Muscle layer of colon (tissue), 2 donors: ENCODE data around the gene UBTD1.
"Not testable (repeated sequence)": the region's sequence is repeated elsewhere in the genome, so short reads cannot be mapped to it uniquely, and the experiment has no call there.

Experiments
- H3K27ac ChIP-seq: one replicate; pipeline ENCODE4 v1.7.0; 2013; ENCODE audit warnings: low read depth, mild to moderate bottlenecking, low read length, moderate library complexity
- H3K27me3 ChIP-seq, 2 donors: one replicate each; pipeline ENCODE4 v1.7.0; 2013; ENCODE audit warnings: low read length in 2 of 2, mild to moderate bottlenecking in 2 of 2; ENCODE audit not compliant: insufficient read depth in 2 of 2, control insufficient read depth in 1 of 2
- H3K36me3 ChIP-seq: one replicate; pipeline ENCODE4 v1.7.0; 2013; ENCODE audit warnings: mild to moderate bottlenecking, low read length; ENCODE audit not compliant: insufficient read depth
- H3K4me1 ChIP-seq: one replicate; pipeline ENCODE4 v1.7.0; 2013; ENCODE audit warnings: mild to moderate bottlenecking, low read length; ENCODE audit not compliant: insufficient read depth
- H3K4me3 ChIP-seq, 2 donors: one replicate each; pipeline ENCODE4 v1.7.0; 2013; ENCODE audit warnings: low read length in 2 of 2, low read depth in 1 of 2, mild to moderate bottlenecking in 1 of 2, moderate library complexity in 1 of 2
- H3K9ac ChIP-seq: one replicate; pipeline ENCODE4 v1.7.0; 2013; ENCODE audit warnings: low read length
- H3K9me3 ChIP-seq: one replicate; pipeline ENCODE4 v1.7.0; 2013; ENCODE audit warnings: mild to moderate bottlenecking, low read length
- donor health status: abdominal sarcoma.
- donor health status: Adenocarcinoma of cecum.

UBTD1 gene

DNA sequence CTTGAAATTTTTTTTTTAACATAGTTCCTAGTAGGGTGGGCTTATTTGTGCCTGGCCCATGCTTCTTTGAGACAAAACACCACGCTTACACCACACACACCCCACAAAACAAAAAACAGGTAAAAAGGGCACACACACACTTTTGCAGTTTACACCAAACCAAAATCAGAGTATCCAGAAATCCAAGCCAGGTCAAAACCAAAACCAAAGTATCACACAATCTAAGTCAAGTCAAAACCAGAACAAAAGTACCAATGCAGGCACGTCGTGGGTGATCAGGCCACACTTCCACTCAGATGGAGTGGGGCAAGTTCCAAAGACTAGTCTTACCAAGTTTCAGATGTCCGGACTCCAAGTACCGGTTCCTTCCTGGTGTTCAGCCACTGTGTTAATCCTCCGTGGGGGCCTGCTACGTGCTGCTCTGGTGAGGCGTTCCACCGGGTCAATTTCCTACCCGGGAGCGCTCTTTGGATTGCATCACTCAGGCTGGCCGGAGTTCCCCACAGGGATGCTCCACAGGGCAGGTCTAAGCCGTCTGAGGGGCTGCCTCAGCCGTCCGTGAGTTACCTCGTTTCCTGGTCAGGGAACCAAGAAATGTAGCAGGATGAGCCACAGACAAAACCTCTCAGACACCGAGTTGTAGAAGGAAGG, 62.1 kb downstream of the UBTD1 start:
- not testable (repeated sequence) for H3K36me3 ChIP-seq, H3K9ac ChIP-seq, H3K27ac ChIP-seq, H3K27me3 ChIP-seq, H3K9me3 ChIP-seq, H3K4me1 ChIP-seq, H3K4me3 ChIP-seq

GRCh38 chr10:97561386-97562077, 62.8 kb downstream of the UBTD1 start:
- not testable (repeated sequence) for H3K36me3 ChIP-seq, H3K27me3 ChIP-seq, H3K4me3 ChIP-seq, H3K9me3 ChIP-seq, H3K27ac ChIP-seq, H3K9ac ChIP-seq, H3K4me1 ChIP-seq

- H3K9ac ChIP-seq, H3K4me1 ChIP-seq, H3K4me3 ChIP-seq, H3K27me3 ChIP-seq, H3K36me3 ChIP-seq, H3K27ac ChIP-seq, H3K9me3 ChIP-seq: not testable (repeated sequence)
Observed at GRCh38 chr10:97562329-97562728, 63.6 kb downstream of the UBTD1 start.

DNA sequence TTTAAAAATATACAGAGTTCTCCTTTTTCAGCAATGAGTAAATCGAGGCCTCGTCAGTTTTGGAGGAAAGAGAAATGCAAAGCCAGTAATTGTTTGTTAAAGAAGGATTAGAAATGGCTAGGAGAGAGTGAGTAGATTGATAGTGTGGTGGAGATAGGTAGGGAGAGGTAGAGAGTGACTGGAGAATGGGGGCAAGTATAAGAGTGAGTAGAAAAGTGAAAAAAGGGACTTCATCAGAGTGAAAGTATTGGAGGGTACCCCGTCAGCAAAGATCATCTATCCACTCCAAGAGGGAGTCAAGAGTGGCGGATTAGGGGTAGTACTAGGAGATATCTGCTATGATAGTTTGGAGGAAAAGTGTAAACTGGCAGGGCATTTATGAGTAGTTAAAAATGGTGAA, 64.6 kb downstream of the UBTD1 start:
- H3K27me3 ChIP-seq: no peaks in the 10 kb centered on the region
- no peaks in the 10 kb centered on the region for H3K9me3 ChIP-seq

DNA sequence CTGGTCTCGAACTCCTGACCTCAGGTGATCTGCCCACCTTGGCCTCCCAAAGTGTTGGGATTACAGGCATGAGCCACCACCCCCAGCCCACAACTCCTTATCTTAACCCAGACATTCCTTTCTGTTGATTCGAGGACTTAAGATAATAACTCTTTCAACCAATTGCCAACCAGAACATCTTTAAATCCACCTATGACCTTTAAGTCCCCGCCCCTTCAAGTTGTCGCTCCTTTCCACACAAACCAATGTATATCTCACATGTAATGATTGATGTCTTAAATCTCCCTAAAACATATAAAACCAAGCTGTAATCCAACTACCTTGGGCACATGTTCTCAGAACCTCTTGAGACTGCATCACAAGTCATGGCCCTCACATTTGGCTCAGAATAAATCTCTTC, 66.1 kb downstream of the UBTD1 start:
- no peak overlapping the region for H3K9ac ChIP-seq
- H3K27ac ChIP-seq: no peak overlapping the region
- H3K36me3 ChIP-seq: peaks cover 6% of the 10 kb centered on the region
- H3K4me3 ChIP-seq: no peak overlapping the region
- no peaks in the 10 kb centered on the region for H3K4me1 ChIP-seq
- no peaks in the 10 kb centered on the region for H3K27me3 ChIP-seq
- no peaks in the 10 kb centered on the region for H3K9me3 ChIP-seq

More for the DNA sequence above, 64.6 kb downstream of the UBTD1 start:
- no peaks in the 10 kb centered on the region for H3K4me1 ChIP-seq
- no peak overlapping the region for H3K9ac ChIP-seq
- H3K4me3 ChIP-seq: no peak overlapping the region
- H3K36me3 ChIP-seq: no peaks in the 10 kb centered on the region
- no peak overlapping the region for H3K27ac ChIP-seq

DNA sequence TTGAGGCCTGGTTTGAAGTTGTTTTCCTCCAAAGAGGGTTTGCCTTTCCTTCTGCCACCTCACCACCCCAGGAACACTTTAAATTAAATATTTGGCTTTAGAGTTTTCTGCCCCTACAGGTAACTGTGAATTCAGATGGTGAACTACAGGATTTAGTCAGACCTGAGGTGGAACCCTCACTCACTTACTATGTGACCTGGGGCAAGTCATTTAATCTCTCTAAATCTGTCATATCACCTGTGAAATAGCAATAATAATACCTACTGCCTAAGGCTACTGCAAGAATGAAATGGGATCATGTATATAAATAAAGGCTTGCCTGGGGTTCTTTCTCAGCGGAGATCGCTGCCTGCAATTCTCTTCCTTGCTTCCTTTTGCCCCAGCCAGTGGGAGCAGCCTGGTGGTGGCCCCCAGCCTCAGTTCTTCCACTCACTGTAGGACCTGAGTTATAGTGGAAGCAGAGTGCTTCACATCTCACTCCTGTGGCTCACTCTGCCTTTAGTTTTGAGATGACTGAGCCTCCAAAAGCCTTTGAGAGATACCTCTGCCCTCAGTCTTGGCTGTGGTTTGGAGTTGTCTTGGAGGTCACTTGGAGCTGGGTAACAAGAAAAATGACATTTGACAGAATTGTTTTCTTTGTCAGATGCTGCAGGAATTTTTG, 67.7 kb downstream of the UBTD1 start:
- H3K27ac ChIP-seq: no peak overlapping the region
- H3K27me3 ChIP-seq: no peaks in the 10 kb centered on the region
- no peak overlapping the region for H3K4me3 ChIP-seq
- H3K9me3 ChIP-seq: no peaks in the 10 kb centered on the region
- H3K36me3 ChIP-seq: peaks cover 6% of the 10 kb centered on the region
- no peak overlapping the region for H3K9ac ChIP-seq
- H3K4me1 ChIP-seq: no peaks in the 10 kb centered on the region

- H3K4me1 ChIP-seq: no peaks in the 10 kb centered on the region
- no peak overlapping the region for H3K27ac ChIP-seq
- H3K9me3 ChIP-seq: no peaks in the 10 kb centered on the region
Observed at GRCh38 chr10:97567891-97568290, 69.2 kb downstream of the UBTD1 start.

DNA sequence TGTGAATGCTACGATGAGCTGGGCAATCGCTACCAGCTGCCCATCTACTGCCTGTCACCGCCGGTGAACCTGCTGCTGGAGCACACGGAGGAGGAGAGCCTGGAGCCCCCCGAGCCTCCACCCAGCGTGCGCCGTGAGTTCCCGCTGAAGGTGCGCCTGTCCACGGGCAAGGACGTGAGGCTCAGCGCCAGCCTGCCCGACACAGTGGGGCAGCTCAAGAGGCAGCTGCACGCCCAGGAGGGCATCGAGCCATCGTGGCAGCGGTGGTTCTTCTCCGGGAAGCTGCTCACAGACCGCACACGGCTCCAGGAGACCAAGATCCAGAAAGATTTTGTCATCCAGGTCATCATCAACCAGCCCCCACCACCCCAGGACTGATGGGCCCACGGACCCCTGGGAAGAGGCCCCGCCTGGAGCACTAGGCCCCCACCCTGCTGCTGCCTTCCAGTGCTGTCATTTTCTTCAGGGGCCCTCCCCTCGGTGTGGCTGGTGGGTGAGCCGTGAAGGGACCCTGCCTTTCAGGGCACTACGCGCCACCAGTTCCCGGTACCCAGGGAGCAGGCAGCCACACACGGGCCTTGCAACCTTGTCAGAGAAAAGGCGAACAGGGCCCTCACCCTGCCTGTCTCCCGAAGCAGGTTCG, 71.5 kb downstream of the UBTD1 start:
- Histone ChIP-seq H3K27me3 (no peaks in the 10 kb centered on the region), H3K27ac (no peak overlapping the region), H3K36me3 (peaks cover 6% of the 10 kb centered on the region), H3K9ac (no peak overlapping the region), H3K4me3 (no peak overlapping the region), H3K9me3 (no peaks in the 10 kb centered on the region), H3K4me1 (peaks cover 4% of the 10 kb centered on the region)

More at GRCh38 chr10:97567891-97568290, 69.2 kb downstream of the UBTD1 start:
- H3K4me3 ChIP-seq: no peak overlapping the region
- no peak overlapping the region for H3K9ac ChIP-seq
- no peaks in the 10 kb centered on the region for H3K27me3 ChIP-seq
- H3K36me3 ChIP-seq: peaks cover 6% of the 10 kb centered on the region

DNA sequence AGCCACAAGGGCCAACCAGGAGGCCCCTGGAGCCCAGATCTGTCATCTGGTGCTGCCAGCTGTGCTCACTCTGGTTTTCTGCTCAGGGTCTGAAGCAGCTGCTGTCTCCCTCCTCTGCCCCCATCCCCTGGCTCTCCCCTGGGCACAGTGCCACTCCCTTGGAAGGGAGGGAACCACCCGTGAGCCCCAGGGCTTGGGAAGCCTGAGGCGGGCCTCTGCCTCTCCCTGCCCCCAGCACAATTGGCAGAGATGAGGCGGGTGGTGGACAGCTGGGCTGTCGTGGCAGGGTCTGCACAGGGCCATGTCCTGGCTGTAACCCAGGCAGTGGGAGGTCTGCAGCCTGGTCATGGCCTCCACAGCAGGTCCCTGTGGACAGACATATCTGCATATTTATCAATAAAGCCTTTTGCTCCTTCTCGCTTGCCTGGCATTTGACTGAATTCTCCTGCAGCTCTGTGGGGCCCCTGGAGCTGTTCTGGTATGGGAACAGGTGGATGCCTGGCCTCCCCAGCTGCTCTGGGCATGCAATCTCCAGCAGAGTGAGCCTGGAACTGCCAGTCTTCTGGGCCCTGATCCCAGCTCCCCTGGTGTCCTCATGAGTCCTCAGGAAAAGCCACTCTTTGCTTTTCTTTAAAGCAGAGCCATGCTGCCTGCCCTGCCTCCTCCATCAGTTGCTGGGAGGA, 72.2 kb downstream of the UBTD1 start:
- no peaks in the 10 kb centered on the region for H3K9me3 ChIP-seq

DNA sequence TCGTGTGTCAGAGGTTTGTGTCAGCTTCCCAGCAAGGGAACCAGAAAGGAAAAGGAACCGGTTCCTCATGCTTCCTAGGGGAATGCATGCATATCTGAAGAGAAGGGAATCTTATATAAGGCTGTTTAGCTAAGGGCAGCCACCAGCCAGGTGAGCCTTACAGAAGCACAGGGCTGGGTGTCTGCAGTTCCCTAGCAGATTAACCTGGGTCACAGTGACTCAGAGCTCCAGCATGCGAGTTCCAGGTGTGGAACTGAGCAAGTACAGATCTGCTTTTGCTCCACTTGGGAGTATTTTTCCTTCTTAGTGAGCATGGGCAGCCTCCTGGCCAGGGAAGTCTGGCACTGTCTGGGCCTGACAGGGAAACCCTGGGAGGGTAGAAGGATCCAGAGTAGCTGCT, 72.9 kb downstream of the UBTD1 start:
- Histone ChIP-seq H3K27ac (no peak overlapping the region), H3K36me3 (peaks cover 6% of the 10 kb centered on the region), H3K4me3 (no peak overlapping the region), H3K27me3 (no peaks in the 10 kb centered on the region), H3K9ac (no peak overlapping the region), H3K9me3 (no peaks in the 10 kb centered on the region), H3K4me1 (peaks cover 4% of the 10 kb centered on the region)

More for the DNA sequence above, 72.2 kb downstream of the UBTD1 start:
- Histone ChIP-seq H3K27me3 (no peaks in the 10 kb centered on the region), H3K9ac (no peak overlapping the region), H3K36me3 (peaks cover 6% of the 10 kb centered on the region), H3K27ac (no peak overlapping the region), H3K4me1 (peaks cover 4% of the 10 kb centered on the region), H3K4me3 (no peak overlapping the region)
